SH-SY5Y (cell line): ENCODE measurements around the gene LIFR.

Source experiments
- GATA2 ChIP-seq: IDR thresholded peaks from 2 replicates; pipeline ENCODE4 v1.6.1; 2011; ENCODE audit warnings: mild to moderate bottlenecking, low read depth, low read length
- GATA3 ChIP-seq: IDR thresholded peaks from 2 replicates; pipeline ENCODE4 v1.6.1; 2011; ENCODE audit warnings: low read depth, mild to moderate bottlenecking, low read length, moderate library complexity

LIFR gene

DNA sequence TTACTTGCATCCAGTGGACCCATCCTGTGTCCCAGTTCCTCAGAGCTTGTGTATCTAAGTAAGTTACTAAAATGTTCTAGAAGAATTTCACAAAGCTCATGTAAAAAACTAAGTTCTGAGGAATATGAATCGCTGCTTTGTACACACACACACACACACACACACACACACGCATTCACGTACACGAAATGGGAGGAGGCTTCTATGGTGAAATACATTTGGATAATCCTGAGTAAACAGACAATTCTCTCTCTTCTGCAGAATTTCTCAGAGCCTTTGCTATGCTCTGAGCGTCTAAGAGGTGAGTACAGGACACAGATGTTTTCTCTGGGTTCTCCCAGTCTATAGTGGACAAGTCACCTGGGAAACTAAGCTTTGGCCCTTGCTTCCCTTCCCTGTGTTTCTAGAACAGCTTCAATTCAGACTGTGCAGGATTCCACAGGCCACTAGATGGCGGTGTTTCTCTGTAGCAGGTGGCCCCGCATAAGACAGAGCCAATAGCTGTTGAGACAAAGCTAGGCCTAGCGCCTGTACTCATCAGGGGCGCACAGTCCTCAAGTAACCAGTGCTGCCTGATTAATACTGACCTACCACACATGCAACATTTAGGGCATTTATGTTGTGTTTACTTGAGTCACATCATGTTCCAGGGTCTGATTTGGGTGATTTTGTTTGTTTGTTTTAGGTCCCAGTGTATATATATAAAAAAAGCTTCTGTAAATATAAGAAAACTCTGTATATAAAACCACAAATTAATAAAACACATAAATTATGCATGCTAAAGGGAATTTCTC is 114.8 kb downstream of the LIFR start:
- TF ChIP-seq GATA2 = no peak
- no peak for TF ChIP-seq GATA3

DNA sequence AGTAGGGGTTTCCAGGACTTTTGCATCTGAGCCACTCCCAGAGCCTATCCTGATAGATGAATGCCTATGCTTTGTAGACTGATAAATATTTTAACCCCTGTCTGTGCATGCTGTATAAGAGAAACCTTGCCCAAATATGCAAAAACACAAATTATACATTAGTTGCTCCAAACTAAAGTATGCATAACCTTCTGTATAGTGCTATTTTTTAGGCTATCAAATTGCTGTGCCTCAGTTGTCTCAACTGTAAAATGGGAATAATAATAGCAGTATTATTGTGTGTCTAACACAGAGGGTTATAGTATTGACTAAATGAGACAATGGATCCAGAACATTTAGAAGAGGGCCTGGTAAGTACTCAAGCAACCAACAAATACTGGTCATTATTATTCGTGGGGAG is 117.7 kb downstream of the LIFR start:
- no peak for TF ChIP-seq GATA2
- TF ChIP-seq GATA3 = no peak

DNA sequence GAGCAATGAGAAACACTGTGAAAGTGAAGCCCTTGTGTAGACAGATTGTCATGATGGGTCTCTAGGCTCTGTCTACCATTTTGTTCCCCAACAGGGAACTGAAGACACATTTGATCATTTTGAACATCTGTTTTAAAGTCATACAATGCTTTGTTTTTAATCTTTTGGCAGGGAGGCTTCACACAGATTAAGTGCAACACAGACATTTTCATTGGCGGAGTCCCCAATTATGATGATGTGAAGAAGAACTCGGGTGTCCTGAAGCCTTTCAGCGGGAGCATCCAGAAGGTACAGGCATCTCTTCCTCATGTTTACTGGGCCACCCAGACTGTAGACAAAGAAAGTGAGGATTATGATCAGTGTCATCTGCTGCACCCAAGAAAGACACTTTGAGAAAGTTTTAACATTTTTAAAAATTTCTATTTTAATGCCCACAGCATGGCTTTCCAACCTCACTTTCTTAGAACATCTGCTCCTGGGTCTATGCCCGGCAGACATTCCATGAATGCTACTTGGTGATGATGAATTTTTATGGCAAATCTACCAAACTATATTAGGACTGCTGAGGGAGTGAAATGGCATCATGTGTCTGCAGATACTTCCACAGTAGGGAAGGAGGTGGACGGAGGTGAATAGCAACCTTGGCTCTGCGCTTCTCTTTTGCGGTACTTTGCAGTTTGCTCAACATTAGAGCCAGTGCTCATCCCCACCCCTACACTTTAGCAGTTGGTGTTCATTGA is 121.3 kb downstream of the LIFR start:
- TF ChIP-seq GATA3 = no peak
- TF ChIP-seq GATA2 = no peak

DNA sequence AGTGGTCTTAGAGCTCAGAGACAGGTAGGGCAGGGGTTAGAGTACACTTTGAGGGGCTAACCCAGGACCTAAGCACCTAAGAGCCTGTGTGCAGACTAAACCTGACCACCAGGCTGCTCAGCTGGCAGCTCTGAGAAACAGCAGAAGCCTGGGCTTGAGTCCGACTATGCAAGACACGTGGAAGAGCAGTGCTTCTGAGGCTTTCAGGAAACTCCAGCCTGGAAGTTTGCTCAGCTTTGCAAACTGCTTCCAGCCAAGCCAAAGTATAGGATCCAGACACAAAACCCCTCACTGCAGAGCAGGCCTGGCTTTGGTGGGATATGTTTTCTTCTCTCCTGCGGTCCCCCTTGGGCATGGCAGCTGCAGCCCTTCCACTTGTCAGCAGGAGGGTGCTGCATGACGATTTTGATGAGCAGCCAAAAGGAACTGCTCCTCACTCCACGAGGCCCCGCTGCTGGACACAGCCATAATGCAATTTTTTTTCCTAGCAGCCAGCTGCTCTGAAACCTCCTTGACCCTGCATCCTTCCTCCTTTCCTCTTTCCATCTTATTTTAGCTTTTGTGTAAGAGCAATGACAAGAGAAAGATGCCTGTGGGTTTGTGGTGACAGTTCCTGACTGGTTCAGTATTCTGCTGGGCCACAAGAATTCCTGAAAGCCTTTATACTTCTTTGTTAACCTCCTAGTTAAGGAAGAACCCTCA is 123.1 kb downstream of the LIFR start:
- TF ChIP-seq GATA3 (no peak), GATA2 (no peak)

DNA sequence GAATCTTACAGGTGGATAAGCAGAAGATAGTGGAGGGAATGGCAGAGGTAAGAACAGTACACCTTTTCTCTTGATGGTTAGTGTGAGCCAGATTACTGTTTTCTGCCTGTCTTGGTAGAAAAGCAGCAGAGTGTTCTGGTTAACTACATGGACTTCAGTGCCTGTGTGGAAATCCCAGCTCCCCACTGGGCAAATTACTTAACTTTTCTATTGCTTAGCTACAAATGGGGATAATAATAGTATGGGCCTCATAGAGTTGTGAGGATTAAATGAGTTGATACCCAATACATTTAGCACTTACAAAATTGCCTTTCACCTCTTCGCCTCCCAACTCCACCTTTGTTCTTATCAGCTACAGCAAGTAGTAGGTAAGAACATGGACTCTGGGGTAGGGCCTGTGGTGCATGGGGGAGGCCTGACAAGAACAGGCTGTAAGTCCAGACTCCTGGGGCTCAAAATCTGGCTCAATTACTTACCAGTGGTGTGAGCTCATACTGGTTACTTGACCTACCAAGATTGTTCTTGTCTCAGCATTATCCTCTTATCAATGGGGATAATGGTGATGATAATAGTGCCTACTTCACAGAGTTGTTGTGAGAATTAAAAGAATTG is 125.1 kb downstream of the LIFR start:
- no peak for TF ChIP-seq GATA2
- TF ChIP-seq GATA3 = no peak

DNA sequence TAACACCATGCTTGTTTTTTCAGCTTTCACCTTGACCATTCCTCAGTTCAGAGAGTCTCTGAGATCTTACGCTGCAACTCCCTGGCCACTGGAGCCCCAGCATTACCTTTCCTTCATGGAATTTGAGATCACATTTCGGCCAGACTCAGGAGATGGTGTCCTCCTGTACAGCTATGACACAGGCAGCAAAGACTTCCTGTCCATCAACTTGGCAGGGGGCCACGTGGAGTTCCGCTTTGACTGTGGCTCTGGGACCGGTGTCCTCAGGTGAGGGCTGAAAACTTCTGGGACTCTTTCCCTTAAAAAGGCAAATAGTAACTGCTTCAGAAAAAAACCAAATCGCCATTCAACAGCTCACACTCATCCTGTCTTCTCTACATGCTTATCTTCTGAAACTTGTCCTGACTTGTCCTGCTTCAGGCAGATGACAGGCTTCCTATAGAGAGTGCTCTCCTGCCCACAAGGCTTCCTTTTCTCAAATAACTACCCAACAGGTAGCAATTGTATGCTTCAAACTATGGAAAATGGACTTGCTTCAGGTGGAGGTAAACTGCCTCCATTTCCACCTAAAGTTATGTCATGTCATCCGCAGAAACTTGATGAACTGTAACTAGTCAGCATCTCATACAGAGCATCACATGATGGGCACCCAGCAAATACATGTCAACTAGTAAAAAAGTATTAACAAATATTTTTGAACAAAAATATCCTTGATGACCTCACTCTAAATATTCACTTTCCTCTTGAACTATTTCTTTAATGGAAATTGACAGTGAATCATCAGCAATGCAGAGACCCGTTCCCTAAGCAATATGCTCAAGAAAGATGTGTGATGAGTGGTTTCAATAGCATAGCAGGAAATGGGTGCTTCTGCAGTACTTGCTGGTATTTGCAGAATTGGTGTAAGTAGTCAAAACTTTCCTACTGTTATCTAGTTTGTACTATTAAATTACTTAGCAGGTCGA is 129.2 kb downstream of the LIFR start:
- TF ChIP-seq GATA3 = no peak
- no peak for TF ChIP-seq GATA2

DNA sequence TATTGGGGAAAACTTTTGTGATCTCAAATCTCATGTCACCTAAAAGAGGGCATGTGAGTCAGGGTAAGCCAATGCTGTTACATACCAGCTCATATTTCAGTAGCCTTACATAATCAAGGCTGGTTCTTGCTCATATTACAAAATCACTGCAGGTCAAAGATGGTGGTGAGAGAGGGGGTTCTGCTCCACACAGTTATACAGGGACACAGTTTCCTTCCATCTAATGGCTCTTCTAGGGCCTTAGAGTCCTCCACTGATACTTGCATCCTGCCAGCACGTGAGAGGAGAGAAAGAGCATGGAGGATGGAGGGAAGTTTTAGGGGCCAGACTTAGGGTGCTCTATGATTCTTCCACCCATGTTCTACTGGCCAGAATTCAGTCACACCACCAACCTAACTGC is 130.0 kb downstream of the LIFR start:
- TF ChIP-seq GATA2 (no peak), GATA3 (no peak)
